ENCODE results near the gene CHST13. TPM values are rescaled to one million over a fixed set of nuclear protein-coding genes. Genes with fewer than 3 reads are reported as not detected.
A peak's percentile ranks its signal among the peaks of the same experiment; 100 is the strongest.

The CHST13 gene
- total RNA-seq, 1 donor from 2014 or later: 0.60 TPM

GRCh38 chr3:126485956-126486355 lies 38.0 kb upstream of the CHST13 start:
- no peak for DNase-seq (ENCODE audit: missing footprints)
- ATAC-seq: no peak
- intact Hi-C loops (cut with DNase I): no loop called here

GRCh38 chr3:126486360-126486847 lies 37.6 kb upstream of the CHST13 start:
- ATAC-seq (no peak), DNase-seq (ENCODE audit: missing footprints) (no peak)
- intact Hi-C loops (cut with DNase I): no loop called here

DNA sequence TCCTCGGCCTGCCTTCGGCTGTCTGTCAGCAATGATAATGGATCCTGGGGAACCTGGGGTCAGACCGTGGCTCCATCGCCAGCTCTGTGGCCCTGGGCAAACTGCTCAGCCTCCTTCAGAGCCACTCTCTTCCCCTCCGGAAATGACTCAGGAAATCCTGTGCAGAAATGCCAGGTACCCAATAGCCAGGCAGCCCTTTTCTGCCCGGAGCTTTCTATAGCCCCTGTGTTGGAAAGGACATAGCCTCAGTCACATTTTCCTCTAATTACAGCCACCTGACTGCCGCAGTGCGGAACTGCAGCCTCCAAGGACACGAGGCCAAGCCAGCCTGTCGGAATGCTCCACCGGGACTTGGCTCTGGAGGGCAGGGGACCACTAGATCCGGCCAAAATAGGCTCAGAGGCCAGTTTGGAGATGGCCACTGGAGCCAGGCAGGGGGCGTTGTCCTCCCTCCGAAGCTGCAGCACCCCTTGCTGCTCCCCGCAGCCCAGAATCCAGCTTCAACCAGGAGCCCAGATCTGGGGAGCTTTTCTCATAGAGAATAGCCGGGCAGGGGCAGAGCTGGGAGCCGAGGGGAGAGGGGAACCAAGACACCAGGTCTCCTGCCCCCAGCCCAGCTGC lies 36.7 kb upstream of the CHST13 start:
- DNase-seq (ENCODE audit: missing footprints) (peak; percentile 63), ATAC-seq (no peak)
- intact Hi-C loops (cut with DNase I): no loop called here

DNA sequence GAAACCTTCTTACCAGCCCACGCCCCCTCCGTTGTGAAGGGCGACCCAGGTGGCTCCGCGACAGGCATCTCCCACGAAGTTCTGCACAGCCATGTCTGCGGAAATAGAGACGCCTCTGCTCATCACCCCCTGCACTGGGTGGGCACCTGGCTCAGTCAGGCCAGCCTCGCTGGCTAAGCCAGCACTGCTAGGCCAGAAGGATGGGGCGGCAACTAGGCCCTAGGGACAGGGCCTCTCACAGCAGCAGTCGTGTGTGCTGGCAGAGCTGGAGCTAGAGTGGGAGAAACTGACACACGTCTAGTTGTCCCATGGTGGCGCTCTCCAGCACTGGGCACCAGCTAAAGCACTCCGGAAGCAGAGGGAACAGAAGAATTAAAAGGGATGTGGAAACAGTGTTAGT lies 35.8 kb upstream of the CHST13 start:
- intact Hi-C loops (cut with DNase I): no loop called here
- ATAC-seq: no peak

DNA sequence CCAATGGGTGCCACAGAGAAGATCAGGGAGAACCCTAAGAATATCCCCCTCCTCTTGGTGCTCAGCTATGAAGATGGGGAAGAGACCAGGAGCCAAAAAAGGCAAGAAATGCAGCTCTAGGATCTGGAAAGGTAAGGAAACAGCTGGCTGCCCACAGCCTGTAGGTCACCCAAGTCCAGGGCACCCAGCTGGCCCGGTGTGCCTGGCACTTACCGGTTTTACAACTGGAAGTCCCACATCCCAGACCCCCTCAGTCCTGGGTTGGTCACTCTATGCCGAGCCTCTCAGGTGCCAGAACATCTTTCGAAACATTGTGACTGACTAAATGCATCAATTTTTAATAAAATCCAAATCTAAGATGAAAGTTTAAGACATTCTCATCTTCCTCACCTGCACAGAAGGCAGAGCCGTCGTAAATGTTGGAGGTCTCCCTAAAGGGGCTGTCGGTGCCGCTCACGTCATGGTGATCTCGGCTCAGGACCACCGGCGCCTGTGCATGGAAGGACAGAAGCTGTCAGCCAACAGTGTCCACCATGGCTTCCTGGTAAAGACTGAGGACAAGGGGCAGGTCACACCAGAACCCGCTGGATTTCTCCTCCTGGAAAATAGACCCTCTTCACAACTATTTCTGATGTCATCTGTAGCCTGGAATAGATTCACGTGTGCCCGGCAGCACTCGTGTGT lies 34.9 kb upstream of the CHST13 start:
- ATAC-seq: no peak
- peak; percentile 47 for DNase-seq (ENCODE audit: missing footprints)

More for the DNA sequence above, 35.8 kb upstream of the CHST13 start:
- DNase-seq (ENCODE audit: missing footprints): peak; percentile 45

GRCh38 chr3:126490619-126491018 lies 33.3 kb upstream of the CHST13 start:
- intact Hi-C loops (cut with DNase I): no loop called here
- ATAC-seq: no peak
- no peak for DNase-seq (ENCODE audit: missing footprints)

More for the DNA sequence above, 34.9 kb upstream of the CHST13 start:
- intact Hi-C loops (cut with DNase I): no loop called here

- DNase-seq (ENCODE audit: missing footprints) (no peak), ATAC-seq (no peak)
- intact Hi-C loops (cut with DNase I): no loop called here
Measured at GRCh38 chr3:126491221-126492013, 32.5 kb upstream of the CHST13 start.

- no peak for DNase-seq (ENCODE audit: missing footprints)
- intact Hi-C loops (cut with DNase I): no loop called here
Measured at GRCh38 chr3:126493051-126493450, 30.9 kb upstream of the CHST13 start.

DNA sequence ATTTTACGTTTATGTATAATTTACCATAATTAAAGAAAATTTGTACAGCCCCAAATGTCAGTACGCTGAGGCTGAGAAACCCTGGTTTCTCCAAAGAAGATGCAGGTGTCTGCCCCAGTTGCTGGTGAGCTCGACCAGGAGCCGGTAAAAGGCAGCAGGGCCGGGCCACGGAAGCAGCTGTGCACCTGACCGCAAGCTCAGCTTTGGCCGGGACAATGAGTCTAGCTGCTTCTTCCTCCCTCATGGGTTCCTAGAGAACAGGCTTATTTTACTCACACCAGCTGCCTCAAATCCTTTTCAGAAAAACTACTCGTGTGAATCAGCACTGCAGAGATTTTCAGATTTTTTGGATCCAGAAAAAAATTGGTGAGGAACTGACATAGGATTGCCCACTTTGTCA lies 30.2 kb upstream of the CHST13 start:
- intact Hi-C loops (cut with DNase I): no loop called here
- ATAC-seq (no peak), DNase-seq (ENCODE audit: missing footprints) (peak; percentile 16)

More at GRCh38 chr3:126493051-126493450, 30.9 kb upstream of the CHST13 start:
- ATAC-seq: no peak

- intact Hi-C loops (cut with DNase I): no loop called here
- DNase-seq (ENCODE audit: missing footprints) (no peak), ATAC-seq (no peak)
Measured at GRCh38 chr3:126494204-126494969, 29.6 kb upstream of the CHST13 start.

GRCh38 chr3:126494970-126495230 lies 29.1 kb upstream of the CHST13 start:
- ATAC-seq: no peak
- DNase-seq (ENCODE audit: missing footprints): no peak
- intact Hi-C loops (cut with DNase I): no loop called here

GRCh38 chr3:126495786-126496185 lies 28.2 kb upstream of the CHST13 start:
- DNase-seq (ENCODE audit: missing footprints): peak; percentile 56
- ATAC-seq: no peak
- intact Hi-C loops (cut with DNase I): no loop called here

DNA sequence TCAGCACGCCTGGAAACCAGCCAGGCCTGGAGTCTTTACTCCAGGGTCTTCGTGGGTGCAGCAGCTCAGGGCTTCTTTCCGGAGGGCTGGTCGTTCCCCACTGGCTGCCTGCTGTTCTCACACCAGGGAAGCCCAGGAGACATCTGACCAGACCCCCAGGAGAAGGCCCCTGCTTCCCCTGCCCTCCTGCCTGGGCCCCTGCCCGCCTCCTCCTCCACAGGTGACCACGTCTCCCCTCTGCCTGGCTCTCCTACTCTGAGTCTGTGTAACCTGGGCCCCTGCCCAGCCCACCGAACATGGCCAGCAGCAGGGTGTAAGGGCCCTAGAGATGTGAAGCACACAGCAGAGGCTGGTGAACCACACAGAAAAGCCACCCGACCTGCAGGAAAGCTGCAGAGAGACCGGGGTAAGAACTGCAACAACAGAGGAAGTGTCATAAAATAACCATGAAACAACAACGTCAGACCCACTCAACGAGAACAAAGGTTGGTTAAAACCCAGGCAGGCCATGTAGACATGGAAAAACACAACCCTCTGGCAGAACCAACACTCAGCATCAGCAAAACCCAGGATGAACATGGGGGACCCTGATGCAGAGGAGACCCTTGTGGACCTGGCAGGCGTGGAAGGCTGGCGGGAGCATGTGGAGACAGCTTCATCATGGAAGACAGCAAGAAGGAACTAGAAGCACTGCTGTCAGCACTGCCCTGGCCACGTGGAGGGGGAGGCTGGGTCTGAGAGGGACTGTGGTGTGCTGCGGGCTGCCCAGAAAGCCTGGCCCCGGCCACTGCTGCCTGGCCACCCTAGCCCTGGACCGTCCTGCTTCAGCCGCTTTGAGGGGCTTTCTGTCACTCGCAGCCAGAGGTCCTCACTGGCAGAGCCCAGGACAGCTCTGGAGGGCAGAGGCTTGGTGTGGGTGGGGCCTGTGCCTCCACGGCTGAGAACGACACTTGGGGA lies 26.8 kb upstream of the CHST13 start:
- DNase-seq (ENCODE audit: missing footprints): peak; percentile 52
- ATAC-seq: no peak
- intact Hi-C loops (cut with DNase I): no loop called here

GRCh38 chr3:126497956-126498355 lies 26.0 kb upstream of the CHST13 start:
- intact Hi-C loops (cut with DNase I): no loop called here
- DNase-seq (ENCODE audit: missing footprints): peak; percentile 32
- ATAC-seq: no peak

DNA sequence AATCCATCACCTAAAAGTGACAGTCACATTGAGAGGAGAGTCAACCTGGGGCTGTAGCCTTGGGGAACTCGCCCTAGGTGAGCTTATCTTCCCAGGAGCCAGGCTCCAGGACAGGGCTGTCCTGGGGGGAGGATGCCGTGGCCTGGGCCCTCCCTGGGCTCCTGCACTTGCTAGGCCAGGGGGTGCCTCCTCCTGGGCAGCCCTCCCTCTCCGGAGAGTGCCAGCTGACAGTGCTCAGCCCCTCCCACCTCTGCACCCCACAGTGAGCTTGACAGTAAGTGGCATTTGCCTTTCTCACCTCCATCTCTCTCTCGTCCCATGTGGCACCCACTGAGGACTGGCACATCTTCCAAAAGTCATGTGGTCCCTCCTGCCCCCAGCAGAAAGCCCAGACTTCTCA lies 25.5 kb upstream of the CHST13 start:
- ATAC-seq (no peak), DNase-seq (ENCODE audit: missing footprints) (peak; percentile 9)
- intact Hi-C loops (cut with DNase I): no loop called here

DNA sequence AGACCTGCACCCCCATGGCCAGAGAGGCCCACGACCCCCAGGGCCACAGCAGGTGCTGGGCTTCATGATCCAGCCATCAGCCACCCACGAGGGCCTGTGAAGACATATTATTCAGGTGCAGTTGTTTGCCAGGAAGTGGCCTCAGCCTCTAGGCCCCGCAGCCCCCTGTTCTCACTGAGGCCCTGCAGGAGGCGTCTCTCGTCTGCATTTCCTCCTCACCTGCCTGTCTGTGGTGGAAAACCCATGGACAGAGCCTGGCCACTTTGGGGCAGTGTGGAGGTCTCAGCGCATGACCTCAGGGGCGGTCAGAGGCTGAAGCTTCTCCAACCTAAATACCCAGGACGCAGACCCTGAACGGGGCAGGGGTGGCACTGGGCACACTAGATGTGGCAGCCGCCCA lies 25.0 kb upstream of the CHST13 start:
- DNase-seq (ENCODE audit: missing footprints): peak; percentile 50
- intact Hi-C loops (cut with DNase I): no loop called here
- no peak for ATAC-seq

- no peak for ATAC-seq
- intact Hi-C loops (cut with DNase I): no loop called here
- peak; percentile 45 for DNase-seq (ENCODE audit: missing footprints)
Measured at GRCh38 chr3:126499401-126499800, 24.6 kb upstream of the CHST13 start.

GRCh38 chr3:126500016-126500415 lies 23.9 kb upstream of the CHST13 start:
- no peak for ATAC-seq
- intact Hi-C loops (cut with DNase I): no loop called here
- peak; percentile 31 for DNase-seq (ENCODE audit: missing footprints)
